VCaP (cell line): ENCODE measurements around the gene SEPTIN6.

ENCODE experiments used
- H3K27ac ChIP-seq: fragments of 450-650 bp; 2 replicates; pipeline ENCODE4 v1.5.1; 2017
- TF ChIP-seq, protein P1 (sequence below): fragments of 450-650 bp; conservative IDR thresholded peaks from 2 replicates; pipeline ENCODE4 v1.5.1; 2017; ENCODE audit warnings: mild to moderate bottlenecking, moderate library complexity

The SEPTIN6 gene

DNA sequence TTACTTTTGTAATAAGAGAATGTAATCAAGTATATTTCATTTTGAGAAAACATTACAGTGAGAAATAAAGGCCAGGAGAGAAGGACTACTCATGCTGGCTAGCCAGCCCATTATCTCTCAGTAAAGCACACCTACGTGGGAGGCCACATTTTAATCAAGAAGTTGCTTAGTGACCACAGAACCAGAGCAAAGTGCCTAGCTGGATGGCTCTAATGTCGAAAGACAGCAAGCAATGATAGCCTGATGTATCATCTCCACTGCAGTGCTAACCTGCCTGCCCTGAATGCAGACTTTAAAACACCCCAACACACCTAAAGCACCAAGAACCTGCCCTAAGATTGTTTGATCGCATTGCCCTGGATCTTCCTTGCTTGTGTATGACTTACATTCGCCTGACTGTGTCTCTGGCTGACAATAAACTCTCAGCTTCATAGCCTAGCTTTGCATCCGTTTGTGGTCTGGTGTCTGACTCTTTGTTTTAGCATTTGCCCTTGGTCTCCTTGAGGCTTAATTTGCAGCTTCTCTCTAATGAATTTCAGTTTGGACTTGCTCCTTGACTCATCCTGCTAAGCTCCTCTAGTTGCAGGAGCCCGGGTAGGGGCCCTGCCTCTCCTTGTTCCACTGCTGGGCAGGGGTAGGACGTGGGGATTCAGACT lies 34.1 kb upstream of the SEPTIN6 start:
- TF ChIP-seq, protein P1, sequence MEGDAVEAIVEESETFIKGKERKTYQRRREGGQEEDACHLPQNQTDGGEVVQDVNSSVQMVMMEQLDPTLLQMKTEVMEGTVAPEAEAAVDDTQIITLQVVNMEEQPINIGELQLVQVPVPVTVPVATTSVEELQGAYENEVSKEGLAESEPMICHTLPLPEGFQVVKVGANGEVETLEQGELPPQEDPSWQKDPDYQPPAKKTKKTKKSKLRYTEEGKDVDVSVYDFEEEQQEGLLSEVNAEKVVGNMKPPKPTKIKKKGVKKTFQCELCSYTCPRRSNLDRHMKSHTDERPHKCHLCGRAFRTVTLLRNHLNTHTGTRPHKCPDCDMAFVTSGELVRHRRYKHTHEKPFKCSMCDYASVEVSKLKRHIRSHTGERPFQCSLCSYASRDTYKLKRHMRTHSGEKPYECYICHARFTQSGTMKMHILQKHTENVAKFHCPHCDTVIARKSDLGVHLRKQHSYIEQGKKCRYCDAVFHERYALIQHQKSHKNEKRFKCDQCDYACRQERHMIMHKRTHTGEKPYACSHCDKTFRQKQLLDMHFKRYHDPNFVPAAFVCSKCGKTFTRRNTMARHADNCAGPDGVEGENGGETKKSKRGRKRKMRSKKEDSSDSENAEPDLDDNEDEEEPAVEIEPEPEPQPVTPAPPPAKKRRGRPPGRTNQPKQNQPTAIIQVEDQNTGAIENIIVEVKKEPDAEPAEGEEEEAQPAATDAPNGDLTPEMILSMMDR: no peak
- no peak overlapping the region for H3K27ac ChIP-seq

DNA sequence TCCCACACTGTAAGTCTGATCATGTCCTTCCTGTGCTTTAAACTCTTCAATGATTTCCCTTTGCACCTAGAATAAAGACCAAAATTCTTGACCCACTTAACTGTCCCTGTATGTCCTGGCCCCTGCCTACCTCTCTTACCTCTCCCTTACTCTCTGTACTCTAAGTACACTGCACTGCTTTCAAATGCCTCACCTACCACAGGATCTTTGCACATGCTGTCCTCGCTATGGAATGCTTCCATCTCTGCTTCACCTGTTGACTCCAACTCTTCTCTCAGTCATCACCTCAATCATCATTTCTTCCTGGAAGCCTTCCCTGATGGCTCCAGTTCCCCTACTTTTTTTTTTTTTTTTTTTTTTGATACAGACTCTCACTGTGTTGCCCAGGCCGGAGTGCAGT lies 29.0 kb upstream of the SEPTIN6 start:
- no peak overlapping the region for H3K27ac ChIP-seq
- TF ChIP-seq, protein P1: no peak

DNA sequence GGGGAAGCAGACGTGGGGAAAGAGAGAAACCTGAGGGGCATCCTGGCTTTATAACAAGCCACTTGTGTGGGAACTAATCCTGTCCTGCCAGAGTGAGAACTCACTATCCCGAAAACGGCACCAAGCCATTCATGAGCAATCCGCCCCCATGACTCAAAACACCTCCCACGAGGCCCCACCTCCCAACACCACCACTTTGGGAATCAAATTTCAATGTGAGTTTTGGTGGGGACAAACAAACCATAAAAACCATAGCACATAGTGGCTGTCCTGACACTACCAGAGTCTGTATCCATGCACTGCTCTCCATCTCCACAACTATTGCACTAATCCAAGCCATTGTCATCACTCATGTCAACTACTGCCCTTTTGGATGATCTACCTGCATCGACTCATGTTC lies 28.5 kb upstream of the SEPTIN6 start:
- no peak overlapping the region for H3K27ac ChIP-seq
- TF ChIP-seq, protein P1: no peak

DNA sequence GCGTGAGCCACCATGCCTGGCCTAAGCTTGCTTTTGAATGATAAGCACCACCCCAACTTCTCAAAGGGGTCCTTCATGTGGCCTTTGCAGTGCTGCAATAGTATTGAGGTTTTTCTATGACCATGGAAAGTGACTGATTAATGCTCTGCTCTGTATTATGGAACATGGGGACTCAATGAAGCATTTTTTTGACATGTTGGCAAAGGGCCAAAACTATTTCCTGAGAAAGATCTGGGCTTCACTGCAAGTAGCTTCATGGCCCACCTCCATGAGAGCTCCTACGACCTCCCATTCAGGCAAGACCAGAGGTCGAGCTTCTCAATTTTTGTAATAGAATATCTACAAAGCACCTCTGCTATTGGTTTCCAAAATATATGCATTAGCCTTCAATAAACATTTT lies 16.7 kb upstream of the SEPTIN6 start:
- TF ChIP-seq, protein P1: no peak
- H3K27ac ChIP-seq: no peak overlapping the region

DNA sequence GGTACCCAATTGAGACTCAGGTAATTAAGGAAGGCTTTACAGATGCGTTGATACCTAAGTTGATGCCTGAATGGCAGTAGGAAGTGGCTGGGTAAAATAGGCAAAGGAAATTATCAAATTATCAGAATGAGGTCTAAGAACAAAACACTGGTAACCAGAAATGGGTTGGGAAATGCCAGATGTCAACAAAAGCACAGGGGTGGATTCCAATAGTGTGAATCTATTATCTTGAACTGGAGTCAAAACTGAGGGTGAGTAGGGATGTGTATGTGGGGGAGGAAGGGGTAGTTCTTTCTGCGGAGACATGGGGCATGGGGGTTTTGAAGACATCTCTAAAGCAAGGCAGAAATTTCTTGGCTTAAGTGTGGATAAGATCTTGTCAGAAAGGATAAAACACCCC lies 16.0 kb upstream of the SEPTIN6 start:
- H3K27ac ChIP-seq: no peak overlapping the region
- TF ChIP-seq, protein P1: no peak

DNA sequence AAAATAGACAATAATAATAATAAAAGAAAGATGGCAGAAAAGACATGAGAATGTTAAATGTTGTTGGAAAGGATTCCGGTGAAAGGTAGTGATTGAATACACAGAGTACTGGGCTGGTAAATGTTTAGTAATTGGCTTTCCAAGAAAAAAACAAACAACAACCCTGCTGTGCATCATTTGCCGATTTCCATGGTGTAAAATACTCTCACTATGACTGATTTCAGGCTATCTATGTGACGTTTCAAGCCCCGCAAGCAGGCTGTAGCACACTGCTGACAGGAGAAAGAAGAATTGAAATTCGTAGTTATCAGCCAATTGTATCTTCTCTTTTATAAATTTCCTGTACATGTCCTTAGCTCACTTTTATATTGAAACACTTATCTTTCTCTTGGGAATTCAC lies 13.6 kb upstream of the SEPTIN6 start:
- TF ChIP-seq, protein P1: no peak
- no peak overlapping the region for H3K27ac ChIP-seq

DNA sequence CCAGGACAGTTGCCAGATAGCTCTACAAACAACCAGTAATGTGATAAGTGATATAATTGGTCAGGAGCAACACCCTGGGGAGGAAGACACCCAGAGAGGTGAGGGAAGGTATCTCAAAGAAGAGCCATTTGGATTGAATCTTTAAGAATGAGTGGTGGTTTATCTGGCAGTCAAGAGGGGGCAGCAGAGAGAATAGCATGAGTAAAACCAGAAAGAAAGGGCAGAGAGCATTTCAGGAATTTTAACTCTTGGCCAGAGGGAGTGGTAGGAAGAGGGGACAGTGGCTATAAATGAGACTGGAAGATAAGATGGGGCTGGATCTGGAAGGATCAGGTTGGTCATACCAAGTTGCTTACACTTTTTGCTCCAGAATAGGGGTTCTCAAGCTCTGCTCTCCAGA lies 5.9 kb upstream of the SEPTIN6 start:
- no peak overlapping the region for H3K27ac ChIP-seq
- TF ChIP-seq, protein P1: peak; percentile 31
